BLaER1 (cell line): Measurements from ENCODE around the gene RASAL1.
"Not testable (repeated sequence)": the region's sequence is repeated elsewhere in the genome, so short reads cannot be mapped to it uniquely, and the experiment has no call there.

Experiments
- H3K27ac ChIP-seq: shearing (Covaris generic); formaldehyde crosslinking; 2 replicates; pipeline ENCODE4 v1.8.1; 2022
- H3K27me3 ChIP-seq: shearing (Covaris generic); formaldehyde crosslinking; 2 replicates; pipeline ENCODE4 v1.8.1; 2022
- H3K36me3 ChIP-seq: shearing (Covaris generic); formaldehyde crosslinking; 2 replicates; pipeline ENCODE4 v1.8.1; 2022
- H3K4me1 ChIP-seq: shearing (Covaris generic); formaldehyde crosslinking; 2 replicates; pipeline ENCODE4 v1.8.1; 2022
- H3K4me2 ChIP-seq: shearing (Covaris generic); formaldehyde crosslinking; 2 replicates; pipeline ENCODE4 v1.8.1; 2022
- H3K4me3 ChIP-seq: shearing (Covaris generic); formaldehyde crosslinking; 2 replicates; pipeline ENCODE4 v1.8.1; 2022
- H3K9ac ChIP-seq: shearing (Covaris generic); formaldehyde crosslinking; 2 replicates; pipeline ENCODE4 v1.8.1; 2022
- H3K9me3 ChIP-seq: shearing (Covaris generic); formaldehyde crosslinking; 2 replicates; pipeline ENCODE4 v1.8.1; 2022
- H4K20me1 ChIP-seq: shearing (Covaris generic); formaldehyde crosslinking; 2 replicates; pipeline ENCODE4 v1.8.1; 2022
- Cebpa-rat ChIP-seq: shearing (Covaris generic); IDR thresholded peaks from 2 replicates; pipeline ENCODE4 v1.8.1; 2022

The RASAL1 gene

DNA sequence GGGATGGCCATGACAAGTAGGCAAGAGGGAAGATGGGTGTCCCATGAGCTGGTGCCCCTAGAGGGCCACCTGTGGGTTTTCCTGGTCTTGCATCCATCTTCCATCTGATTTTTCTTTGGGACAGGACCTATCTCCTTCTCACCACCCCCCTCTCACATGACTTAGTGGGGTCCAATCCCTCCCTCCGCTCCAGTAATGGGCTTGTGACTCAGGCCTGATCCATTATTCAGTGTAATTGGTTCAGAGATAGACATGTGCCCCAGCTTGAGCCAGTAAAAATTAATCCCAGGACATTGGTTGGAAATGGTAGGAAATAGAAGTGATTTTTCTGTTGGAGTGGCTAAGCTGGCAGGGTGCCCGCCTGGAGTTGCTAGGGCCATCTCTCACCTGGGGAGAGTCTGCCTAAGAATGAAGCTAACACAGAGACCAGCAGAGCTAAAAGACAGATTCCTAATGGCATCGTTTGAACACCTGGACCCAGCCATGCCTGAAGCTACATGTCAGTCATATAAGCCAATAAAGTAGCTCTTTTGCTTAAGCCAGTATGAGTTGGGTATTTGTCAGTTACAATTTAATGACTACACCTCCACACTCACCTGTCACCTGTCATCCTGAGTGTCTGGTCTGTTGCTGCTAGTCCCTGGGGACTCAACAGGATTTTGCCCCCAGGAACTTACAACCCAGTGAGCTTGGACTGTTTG lies 14.7 kb downstream of the RASAL1 start:
- peaks cover 22% of the 10 kb centered on the region for H4K20me1 ChIP-seq
- H3K4me2 ChIP-seq, result no peak overlapping the region
- H3K9ac ChIP-seq, result no peak overlapping the region
- no peak overlapping the region for H3K27ac ChIP-seq
- no peaks in the 10 kb centered on the region; the same call in 1 of the 2 replicates for H3K27me3 ChIP-seq
- peaks cover 6% of the 10 kb centered on the region for H3K4me1 ChIP-seq
- H3K36me3 ChIP-seq, result peaks cover 76% of the 10 kb centered on the region
- no peak for TF ChIP-seq Cebpa-rat
- H3K4me3 ChIP-seq, result no peak overlapping the region
- peaks cover 14% of the 10 kb centered on the region for H3K9me3 ChIP-seq

DNA sequence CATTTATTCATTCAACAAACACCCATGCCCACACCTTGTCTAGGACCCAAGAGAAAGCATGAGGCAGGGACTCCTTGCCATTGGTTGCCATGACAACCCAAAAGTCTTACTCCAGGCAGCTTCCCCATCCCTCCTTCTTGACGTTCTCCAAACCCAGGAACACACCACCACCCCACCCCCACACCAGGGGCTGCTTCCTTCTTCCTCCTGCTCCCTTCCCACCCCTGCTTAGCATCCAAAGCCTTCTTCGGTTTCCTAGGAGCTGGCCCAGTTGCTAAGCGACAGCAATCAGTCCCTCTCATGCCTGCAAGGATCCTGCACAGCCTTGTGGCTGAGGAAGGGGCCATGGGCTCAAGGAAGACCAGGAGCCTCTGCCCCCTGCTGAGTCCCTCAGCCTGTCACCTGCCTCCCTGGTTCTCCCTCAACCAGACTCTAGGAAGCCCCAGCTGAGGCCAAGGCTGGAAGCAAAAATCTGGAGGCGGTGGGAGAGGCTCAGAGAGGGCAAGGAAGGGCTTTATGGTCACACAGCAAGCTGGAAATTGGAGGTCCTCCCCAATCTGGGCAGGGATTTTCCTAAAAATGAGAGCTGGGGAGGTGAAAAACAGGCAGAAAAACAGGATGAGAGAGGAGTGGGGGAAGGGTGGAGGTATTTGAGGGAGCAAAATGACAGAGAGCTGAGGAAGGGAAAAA lies 15.4 kb downstream of the RASAL1 start:
- Histone ChIP-seq H3K4me2 (no peak overlapping the region), H3K27ac (no peak overlapping the region), H3K9ac (no peak overlapping the region), H3K36me3 (peaks cover 78% of the 10 kb centered on the region), H3K9me3 (peaks cover 14% of the 10 kb centered on the region), H3K4me3 (no peak overlapping the region), H3K4me1 (peaks cover 6% of the 10 kb centered on the region), H4K20me1 (peaks cover 19% of the 10 kb centered on the region), H3K27me3 (no peaks in the 10 kb centered on the region; the same call in 1 of the 2 replicates)
- TF ChIP-seq Cebpa-rat, result no peak

GRCh38 chr12:113118142-113118541 lies 17.4 kb downstream of the RASAL1 start:
- Histone ChIP-seq H3K27me3 (no peaks in the 10 kb centered on the region; the same call in 1 of the 2 replicates), H3K9me3 (peaks cover under 1% of the 10 kb centered on the region; the same call in 1 of the 2 replicates), H3K36me3 (peaks cover 82% of the 10 kb centered on the region), H3K4me1 (peaks cover 6% of the 10 kb centered on the region), H4K20me1 (peaks cover 19% of the 10 kb centered on the region), H3K9ac (no peak overlapping the region), H3K4me3 (no peak overlapping the region), H3K27ac (no peak overlapping the region), H3K4me2 (no peak overlapping the region)
- no peak for TF ChIP-seq Cebpa-rat

- H3K9me3 ChIP-seq, H3K4me1 ChIP-seq, H3K27ac ChIP-seq, H3K9ac ChIP-seq, H3K27me3 ChIP-seq, H3K4me3 ChIP-seq, H3K4me2 ChIP-seq: not testable (repeated sequence)
- Histone ChIP-seq H4K20me1 (peaks cover 19% of the 10 kb centered on the region), H3K36me3 (peaks cover 85% of the 10 kb centered on the region)
These were observed 17.9 kb downstream of the RASAL1 start for GRCh38 chr12:113117684-113118083.

DNA sequence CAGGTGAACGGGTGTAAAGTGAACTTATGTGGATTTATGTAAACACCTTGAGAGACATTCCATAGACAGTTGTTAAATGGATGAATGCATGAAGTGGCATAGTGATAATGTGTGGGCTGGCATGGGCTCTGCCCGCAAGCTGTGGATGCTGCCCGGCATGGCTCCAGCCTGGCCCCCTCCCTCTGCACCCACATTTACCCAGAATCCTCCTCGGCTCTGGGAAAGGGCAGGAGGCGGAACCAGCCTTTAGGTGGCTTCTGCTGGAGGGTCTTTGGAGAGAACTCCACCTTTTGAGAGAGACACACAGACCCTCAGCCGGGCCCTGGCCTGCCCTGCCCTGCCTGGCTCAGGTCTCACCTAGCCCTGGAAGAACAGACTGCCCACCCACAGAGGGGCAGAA lies 18.7 kb downstream of the RASAL1 start:
- Histone ChIP-seq H4K20me1 (peaks cover 19% of the 10 kb centered on the region), H3K4me3 (no peak overlapping the region), H3K9ac (no peak overlapping the region), H3K27me3 (no peaks in the 10 kb centered on the region; the same call in 1 of the 2 replicates), H3K9me3 (no peaks in the 10 kb centered on the region), H3K4me1 (peaks cover 6% of the 10 kb centered on the region), H3K27ac (no peak overlapping the region), H3K4me2 (no peak overlapping the region), H3K36me3 (peaks cover 87% of the 10 kb centered on the region)
- no peak for TF ChIP-seq Cebpa-rat

DNA sequence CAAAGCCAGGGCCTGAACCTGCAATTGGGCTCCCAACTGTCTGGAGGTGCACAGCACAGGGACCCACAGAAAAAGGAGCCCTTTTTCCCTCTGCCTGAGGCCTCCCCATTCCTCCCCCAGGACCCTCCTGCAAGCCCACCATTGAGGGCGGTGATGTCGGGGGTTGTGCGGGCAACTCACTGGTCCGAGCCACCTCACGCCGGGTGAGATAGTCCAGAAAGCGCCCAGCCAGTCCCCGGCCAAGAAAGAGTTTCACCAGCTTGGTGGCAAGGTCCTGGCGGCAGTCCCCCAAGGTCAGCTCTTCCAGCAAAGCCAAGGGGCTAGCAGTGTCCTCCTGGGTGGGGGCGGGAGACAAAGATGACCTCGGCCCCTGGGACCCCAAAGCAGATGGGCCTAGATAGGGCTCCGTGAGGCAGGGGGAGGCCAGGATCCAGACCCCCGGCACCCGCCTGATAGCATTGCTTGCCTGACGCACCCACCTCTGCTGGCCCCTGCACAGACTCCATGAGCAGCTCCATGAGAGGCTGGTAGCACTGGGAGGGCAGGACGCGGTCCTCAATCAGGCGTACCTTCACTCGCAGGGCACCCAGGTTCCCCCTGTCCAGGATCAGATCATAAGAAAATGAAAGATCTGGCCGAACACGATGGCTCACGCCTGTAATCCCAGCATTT lies 20.0 kb downstream of the RASAL1 start:
- H3K4me3 ChIP-seq, result no peak overlapping the region
- no peak for TF ChIP-seq Cebpa-rat
- H3K4me2 ChIP-seq, result no peak overlapping the region
- H3K4me1 ChIP-seq, result no peaks in the 10 kb centered on the region
- H3K9me3 ChIP-seq, result no peaks in the 10 kb centered on the region
- H3K27me3 ChIP-seq, result no peaks in the 10 kb centered on the region; the same call in 1 of the 2 replicates
- peaks cover 89% of the 10 kb centered on the region for H3K36me3 ChIP-seq
- H3K27ac ChIP-seq, result no peak overlapping the region
- no peak overlapping the region for H3K9ac ChIP-seq
- peaks cover 19% of the 10 kb centered on the region for H4K20me1 ChIP-seq

- H3K9me3 ChIP-seq, result no peaks in the 10 kb centered on the region
- H3K27me3 ChIP-seq, result no peaks in the 10 kb centered on the region; the same call in 1 of the 2 replicates
- H3K4me3 ChIP-seq, result no peak overlapping the region
- H4K20me1 ChIP-seq, result peaks cover 13% of the 10 kb centered on the region
- H3K9ac ChIP-seq, result 0 out of 2 replicates have a peak overlapping the region, but pooled peaks have one; percentile 29
- no peak for TF ChIP-seq Cebpa-rat
- H3K4me1 ChIP-seq, result no peaks in the 10 kb centered on the region
- peaks cover 89% of the 10 kb centered on the region for H3K36me3 ChIP-seq
- H3K4me2 ChIP-seq, result no peak overlapping the region
- no peak overlapping the region for H3K27ac ChIP-seq
These were observed 20.9 kb downstream of the RASAL1 start for GRCh38 chr12:113114447-113115178.

- no peak for TF ChIP-seq Cebpa-rat
- peaks cover 85% of the 10 kb centered on the region for H3K36me3 ChIP-seq
These were observed 22.2 kb downstream of the RASAL1 start for GRCh38 chr12:113113397-113113796.

GRCh38 chr12:113112043-113112899 lies 23.3 kb downstream of the RASAL1 start:
- no peak for TF ChIP-seq Cebpa-rat
- no peak overlapping the region for H3K4me2 ChIP-seq
- no peaks in the 10 kb centered on the region for H4K20me1 ChIP-seq
- H3K4me1 ChIP-seq, result no peaks in the 10 kb centered on the region
- no peaks in the 10 kb centered on the region for H3K27me3 ChIP-seq
- no peak overlapping the region for H3K27ac ChIP-seq
- H3K36me3 ChIP-seq, result peaks cover 96% of the 10 kb centered on the region
- H3K9ac ChIP-seq, result no peak overlapping the region
- H3K4me3 ChIP-seq, result no peak overlapping the region
- H3K9me3 ChIP-seq, result no peaks in the 10 kb centered on the region

More at GRCh38 chr12:113113397-113113796, 22.2 kb downstream of the RASAL1 start:
- Histone ChIP-seq H3K9me3 (no peaks in the 10 kb centered on the region), H3K4me3 (no peak overlapping the region), H3K27me3 (no peaks in the 10 kb centered on the region), H3K4me1 (no peaks in the 10 kb centered on the region), H3K4me2 (no peak overlapping the region), H3K27ac (no peak overlapping the region), H3K9ac (no peak overlapping the region), H4K20me1 (peaks cover under 1% of the 10 kb centered on the region; the same call in 1 of the 2 replicates)
